HS-27A (cell line): Measurements from ENCODE around the gene MBNL1.
"Not testable (repeated sequence)": the region's sequence is repeated elsewhere in the genome, so short reads cannot be mapped to it uniquely, and the experiment has no call there.

Experiments used
- DNase-seq: peaks from one replicate; pipeline ENCODE4 v3.0.0-alpha.2; 2012; ENCODE audit warnings: low read depth, missing footprints

Gene MBNL1

DNA sequence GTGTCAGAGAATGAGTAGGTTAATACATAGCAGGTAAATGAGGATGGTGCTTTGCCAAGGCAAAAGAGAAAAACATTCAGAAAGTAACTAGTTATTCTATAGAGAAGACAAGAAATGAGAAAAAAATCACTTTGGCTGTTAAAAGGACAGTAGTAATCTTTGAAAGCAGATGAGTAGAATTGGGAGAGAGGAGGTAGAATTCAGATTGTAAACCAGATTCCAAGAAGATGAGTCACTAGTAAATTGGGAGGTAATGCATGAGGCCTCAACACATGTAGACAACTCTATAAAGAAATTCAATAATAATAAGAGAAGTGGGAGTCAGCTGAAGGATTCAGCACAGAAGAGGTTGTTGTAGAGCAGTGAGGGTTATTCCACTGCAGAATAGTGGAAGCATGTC is 81.4 kb downstream of the MBNL1 start:
- DNase-seq, result no peak

DNA sequence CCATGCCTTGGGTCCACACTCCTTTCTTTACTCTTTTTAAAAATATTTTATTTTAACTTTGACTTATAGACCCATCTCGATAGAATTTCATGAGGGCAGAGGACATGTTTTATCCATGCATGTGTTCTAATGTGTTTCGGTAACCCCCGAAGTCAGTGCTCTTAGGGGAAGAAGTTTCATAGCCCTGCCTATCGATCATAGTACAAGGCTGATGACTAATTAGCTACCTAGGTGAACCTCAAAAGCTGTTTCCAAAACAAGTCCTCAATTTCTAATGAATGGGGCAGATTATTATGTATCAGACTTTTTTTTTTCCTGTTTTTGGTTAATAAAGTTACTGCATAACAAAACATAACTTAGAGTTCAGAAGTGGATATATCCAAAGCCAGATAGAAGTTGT is 82.0 kb downstream of the MBNL1 start:
- DNase-seq, result no peak

DNA sequence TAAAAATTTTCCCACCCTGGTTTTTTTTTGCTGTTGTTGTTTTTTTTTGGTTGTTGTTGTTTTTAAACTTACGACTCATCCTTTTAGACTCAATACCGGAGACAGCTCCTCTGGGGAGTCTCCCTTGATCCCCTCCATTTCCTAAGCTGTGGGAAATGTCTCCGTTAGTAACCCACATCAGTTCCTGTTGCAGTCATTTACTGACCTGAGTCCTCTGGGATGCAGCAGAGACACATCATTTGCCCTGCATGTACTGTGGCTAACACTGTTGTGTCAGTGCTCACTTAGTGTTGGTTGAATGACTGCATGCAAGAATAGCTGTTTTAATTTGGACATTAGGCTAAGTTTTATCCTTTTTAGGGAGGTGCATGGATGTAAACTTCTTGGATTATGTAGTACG is 83.8 kb downstream of the MBNL1 start:
- DNase-seq, result no peak

GRCh38 chr3:152353578-152353977 is 84.8 kb downstream of the MBNL1 start:
- DNase-seq, result no peak

- no peak for DNase-seq
Observed at GRCh38 chr3:152355744-152356665, 87.3 kb downstream of the MBNL1 start.

DNA sequence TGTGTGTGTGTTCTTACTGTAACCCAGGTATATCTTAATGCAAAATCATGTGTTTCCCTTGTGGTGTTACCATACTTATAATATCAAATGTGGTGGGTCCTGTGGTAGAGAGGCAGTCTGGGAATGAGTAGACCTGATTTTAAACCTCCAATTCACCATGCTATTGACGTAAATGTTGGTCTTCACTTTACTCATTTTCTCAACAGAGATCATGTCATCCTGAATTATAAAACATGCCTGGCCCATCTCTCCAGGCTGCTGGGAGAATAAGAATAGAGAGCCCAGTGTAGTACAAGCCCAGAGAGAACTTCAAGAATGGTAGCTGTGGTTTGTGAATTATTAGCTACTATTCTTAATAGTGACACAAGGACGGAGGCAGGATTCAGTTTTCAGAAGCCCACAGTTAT is 88.1 kb downstream of the MBNL1 start:
- DNase-seq, result no peak

DNA sequence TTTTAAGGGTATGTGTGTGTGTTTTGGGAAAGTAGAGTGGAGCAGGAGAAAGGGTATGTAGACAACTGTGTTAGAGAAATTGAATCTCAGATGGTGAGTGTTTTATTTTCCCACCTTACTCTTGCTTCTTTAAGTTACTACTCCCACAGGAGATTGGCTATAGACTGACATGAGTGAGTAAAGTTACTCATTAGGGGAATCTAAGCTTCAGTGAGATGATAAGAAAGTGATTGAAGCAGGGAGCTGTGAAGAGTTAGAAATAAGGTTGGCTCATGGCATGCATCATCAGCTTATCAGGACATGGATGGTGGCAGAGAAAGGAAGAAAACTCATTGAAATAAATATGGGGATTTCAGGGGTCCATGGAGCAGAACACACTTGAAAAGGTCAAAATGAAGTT is 88.9 kb downstream of the MBNL1 start:
- no peak for DNase-seq

GRCh38 chr3:152359385-152360248 is 90.9 kb downstream of the MBNL1 start:
- no peak for DNase-seq

DNA sequence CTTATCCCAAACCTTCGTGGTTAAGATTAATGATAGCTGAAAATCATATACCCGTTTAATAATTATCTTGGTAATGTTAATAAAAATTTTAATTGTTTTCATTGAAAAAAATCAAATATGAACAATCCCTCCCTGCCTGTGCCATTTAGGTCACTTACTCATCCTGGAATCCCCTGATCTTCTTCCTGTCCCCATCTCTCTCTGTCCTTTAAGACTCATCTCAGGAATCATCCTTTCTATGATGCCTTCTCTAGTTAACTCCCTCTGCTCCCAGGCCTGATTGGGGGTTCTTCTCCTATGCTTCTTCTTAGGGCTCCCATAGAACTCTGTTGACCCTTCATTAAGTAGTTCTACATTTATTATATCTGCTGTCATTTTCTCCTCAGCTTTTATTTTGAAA is 91.6 kb downstream of the MBNL1 start:
- no peak for DNase-seq

- DNase-seq, result no peak
Observed at GRCh38 chr3:152360966-152361365, 92.2 kb downstream of the MBNL1 start.

DNA sequence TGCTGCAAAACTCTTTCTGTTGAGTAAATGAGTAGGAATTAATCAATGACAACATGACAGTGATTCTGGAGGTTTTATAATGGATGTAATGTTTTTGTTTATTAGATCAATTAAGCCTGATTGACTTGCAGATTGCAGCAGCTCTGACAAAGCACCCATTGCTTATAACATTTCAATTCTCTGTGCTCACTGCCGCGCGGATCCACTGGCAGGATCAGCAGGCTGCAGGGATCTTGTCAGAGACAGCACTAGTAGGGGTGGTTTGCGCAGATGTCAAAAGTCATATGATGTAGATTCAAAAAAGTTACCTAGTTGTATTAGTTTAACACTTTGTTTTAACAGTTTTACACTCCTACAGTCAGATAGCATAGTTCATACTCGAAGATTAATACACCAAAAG is 93.4 kb downstream of the MBNL1 start:
- DNase-seq, result no peak

DNA sequence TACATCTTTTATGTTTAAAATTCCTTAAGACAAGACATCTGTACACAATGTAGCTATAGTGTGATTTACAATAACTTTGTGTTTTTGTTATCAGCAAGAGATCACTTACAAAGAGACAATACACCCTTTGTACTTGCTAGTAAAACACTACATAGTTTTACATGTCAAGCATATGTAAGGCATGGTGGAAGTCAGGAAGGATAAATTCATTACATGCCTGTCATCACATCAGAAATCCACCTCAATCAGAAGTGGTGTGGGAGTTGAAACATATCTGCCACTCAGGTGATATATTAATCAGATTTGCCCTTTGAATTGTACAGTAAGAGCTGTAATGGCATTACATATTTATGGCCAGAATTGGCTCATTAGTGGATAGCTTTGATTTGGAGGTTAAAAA is 95.5 kb downstream of the MBNL1 start:
- no peak for DNase-seq

GRCh38 chr3:152365126-152365525 is 96.4 kb downstream of the MBNL1 start:
- DNase-seq, result no peak

DNA sequence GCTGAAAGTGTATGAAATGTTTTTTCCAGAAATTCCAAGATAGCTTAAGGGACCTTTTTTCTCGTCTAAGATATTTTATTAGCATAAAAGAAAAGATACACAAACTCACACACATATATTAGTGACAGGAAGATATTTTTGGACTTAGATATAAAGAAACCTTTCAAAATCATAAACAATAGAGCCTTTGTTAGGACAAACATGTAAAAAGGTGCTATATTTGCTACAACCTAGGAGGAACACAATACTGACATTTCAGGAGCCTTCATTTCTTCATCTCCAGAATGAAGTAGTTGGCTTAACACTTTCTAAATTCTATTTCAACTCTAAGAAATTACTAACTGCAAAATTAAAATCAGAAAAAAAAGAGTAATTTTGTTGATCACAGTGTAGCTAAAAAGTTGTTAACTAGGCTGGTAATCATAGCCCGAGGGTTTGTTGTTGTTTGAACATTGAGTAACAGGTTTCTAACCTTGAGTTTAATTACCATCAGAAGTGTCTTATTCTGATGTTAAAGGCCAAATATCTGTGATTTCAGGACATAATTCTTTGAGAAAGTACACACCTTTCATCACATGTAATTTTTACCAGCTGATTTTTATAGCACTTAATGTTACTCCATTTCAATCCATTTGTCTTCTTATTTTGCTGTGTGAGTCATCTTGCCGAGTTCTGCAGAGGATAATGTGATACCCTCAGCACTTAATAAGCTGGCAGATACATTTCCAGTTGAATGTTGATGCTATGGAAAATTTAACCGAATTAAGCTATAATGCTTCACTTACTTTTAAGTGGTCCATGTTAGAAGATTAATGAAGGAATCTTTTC is 97.3 kb downstream of the MBNL1 start:
- no peak for DNase-seq

DNA sequence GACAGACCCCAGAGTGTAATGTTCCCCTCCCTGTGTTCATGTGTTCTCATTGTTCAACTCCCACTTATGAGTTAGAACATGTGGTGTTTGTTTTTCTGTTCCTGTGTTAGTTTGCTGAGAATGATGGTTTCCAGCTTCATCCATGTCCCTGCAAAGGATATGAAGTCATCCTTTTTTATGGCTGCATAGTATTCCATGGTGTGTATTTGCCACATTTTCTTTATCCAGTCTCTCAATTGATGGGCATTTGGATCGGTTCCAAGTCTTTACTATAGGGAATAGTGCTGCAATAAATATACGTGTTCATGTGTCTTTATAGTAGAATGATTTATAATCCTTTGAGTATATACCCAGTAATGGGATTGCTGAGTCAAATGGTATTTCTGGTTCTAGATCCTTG is 98.5 kb downstream of the MBNL1 start:
- DNase-seq, result not testable (repeated sequence)

- DNase-seq, result not testable (repeated sequence)
Observed at GRCh38 chr3:152372633-152373032, 103.9 kb downstream of the MBNL1 start.

DNA sequence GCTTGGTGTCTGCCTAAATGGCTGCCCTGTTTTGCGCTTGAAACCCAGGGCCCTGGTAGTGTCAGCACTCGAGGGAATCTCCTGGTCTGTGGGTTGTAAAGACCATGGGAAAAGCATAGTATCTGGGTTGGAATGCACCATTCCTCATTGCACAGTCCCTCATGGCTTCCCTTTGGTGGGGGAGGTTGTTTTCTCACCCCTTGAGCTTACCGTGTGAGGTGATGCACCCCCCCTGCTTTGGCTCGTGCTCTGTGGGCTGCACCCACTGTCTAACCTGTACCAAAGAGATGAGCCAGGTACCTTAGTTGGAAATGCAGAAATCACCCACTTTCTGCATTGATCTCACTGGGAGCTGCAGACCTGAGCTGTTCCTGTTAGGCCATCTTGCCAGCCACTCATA is 104.7 kb downstream of the MBNL1 start:
- no peak for DNase-seq

- no peak for DNase-seq
Observed at GRCh38 chr3:152374262-152374990, 105.7 kb downstream of the MBNL1 start.

GRCh38 chr3:152375546-152375945 is 106.8 kb downstream of the MBNL1 start:
- no peak for DNase-seq

GRCh38 chr3:152376351-152377183 is 107.8 kb downstream of the MBNL1 start:
- DNase-seq, result no peak

- no peak for DNase-seq
Observed at GRCh38 chr3:152377184-152377570, 108.4 kb downstream of the MBNL1 start.
